SH-SY5Y (cell line): ENCODE results near the gene WDR49.

Experiments used
- GATA2 ChIP-seq: IDR thresholded peaks from 2 replicates; pipeline ENCODE4 v1.6.1; 2011; ENCODE audit warnings: mild to moderate bottlenecking, low read depth, low read length
- GATA3 ChIP-seq: IDR thresholded peaks from 2 replicates; pipeline ENCODE4 v1.6.1; 2011; ENCODE audit warnings: low read depth, mild to moderate bottlenecking, low read length, moderate library complexity

GRCh38 chr3:167656821-167657220 is 3.1 kb upstream of the WDR49 start:
- TF ChIP-seq GATA3, result no peak
- TF ChIP-seq GATA2, result no peak
